ENCODE results near the gene FBXO31. TPM values are rescaled to one million over a fixed set of nuclear protein-coding genes. Genes with fewer than 3 reads are reported as not detected.

Gene FBXO31
- total RNA-seq, 1 donor from 2014 or later, result 93.3 TPM

DNA sequence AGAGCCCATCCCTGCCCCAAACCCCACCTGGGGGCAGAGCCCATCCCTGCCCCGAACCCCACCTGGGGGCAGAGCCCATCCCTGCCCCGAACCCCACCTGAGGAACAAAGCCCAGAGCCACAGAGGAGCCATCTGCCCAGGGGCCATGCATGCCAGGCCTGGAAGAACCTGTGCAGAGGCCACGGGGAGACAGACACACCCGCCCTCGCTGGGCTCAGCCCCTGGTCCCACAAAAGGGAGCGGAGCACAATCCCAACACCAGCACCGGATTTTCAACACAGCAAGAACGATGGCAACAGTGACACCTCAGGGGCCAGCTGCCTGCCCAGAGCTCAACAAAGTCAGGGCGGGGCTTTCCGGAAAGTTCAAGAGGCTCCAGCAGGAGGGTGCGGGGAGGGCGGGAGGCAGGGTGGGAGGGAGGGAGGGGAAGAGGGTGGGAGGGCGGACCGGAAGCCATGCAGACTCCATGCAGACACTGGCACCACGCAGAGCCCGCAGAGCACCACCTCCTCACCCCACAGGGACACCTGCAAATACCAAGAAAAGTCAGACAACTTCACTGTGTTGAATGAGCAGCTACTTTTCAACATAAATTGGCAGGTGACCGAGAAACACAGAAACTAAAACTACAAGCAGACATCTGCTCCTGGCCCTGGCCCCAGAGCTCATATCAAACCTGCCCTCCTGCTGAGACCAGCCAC lies 38.5 kb downstream of the FBXO31 start:
- intact Hi-C loops (cut with DNase I), result no loop called here
- H3K4me3 ChIP-seq, result no peak overlapping the region

DNA sequence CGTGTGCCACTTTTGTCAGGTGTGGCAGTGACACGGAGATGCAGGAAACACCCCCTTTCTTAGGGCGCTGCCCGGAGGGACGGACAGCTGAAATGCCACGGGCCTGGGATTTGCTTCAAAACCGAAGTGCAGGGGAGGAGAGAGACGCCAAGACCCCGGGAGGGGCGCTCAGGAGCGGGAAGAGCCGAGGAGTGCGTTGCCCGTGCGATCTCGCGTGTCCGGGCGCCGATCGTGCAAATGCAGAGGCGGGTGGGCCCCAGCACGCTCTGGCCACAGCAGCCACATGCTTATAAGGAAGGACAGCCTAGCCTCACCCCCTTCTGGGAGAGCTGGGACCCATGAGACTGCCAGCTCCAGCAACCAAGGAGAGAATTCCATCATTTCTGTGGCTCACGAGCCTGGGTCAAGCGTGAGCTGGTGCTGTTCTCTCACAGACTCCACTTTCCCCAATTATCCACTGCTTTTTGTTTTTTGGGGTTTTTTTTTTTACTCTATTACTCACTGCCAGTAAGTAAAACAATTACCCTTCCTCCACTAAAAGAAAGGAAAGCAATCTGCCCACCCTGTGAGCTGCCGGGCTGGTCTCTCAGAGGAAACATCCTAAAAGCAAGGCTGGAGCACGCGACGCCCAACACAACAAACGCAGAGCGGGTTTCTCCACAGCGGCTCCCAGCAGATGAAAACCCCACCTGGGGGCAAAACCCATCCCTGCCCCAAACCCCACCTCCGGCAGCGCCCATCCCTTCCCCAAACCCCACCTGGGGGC lies 39.2 kb downstream of the FBXO31 start:
- H3K9me3 ChIP-seq, result no peaks in the 10 kb centered on the region
- peaks cover 0 to 58% of the 10 kb centered on the region in 2 donors for H3K36me3 ChIP-seq
- H3K27me3 ChIP-seq, result no peaks in the 10 kb centered on the region
- H3K4me1 ChIP-seq, result peaks cover 16% of the 10 kb centered on the region
- peak overlapping the region; percentile 67 for H3K27ac ChIP-seq
- H3K4me3 ChIP-seq, result no peak overlapping the region
- no peak for DNase-seq (ENCODE audit: extremely low spot score in 2 of 2)
- intact Hi-C loops (cut with DNase I), result no loop called here
- TF ChIP-seq, protein P1, sequence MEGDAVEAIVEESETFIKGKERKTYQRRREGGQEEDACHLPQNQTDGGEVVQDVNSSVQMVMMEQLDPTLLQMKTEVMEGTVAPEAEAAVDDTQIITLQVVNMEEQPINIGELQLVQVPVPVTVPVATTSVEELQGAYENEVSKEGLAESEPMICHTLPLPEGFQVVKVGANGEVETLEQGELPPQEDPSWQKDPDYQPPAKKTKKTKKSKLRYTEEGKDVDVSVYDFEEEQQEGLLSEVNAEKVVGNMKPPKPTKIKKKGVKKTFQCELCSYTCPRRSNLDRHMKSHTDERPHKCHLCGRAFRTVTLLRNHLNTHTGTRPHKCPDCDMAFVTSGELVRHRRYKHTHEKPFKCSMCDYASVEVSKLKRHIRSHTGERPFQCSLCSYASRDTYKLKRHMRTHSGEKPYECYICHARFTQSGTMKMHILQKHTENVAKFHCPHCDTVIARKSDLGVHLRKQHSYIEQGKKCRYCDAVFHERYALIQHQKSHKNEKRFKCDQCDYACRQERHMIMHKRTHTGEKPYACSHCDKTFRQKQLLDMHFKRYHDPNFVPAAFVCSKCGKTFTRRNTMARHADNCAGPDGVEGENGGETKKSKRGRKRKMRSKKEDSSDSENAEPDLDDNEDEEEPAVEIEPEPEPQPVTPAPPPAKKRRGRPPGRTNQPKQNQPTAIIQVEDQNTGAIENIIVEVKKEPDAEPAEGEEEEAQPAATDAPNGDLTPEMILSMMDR (IDR thresholded peaks at IDR 0.05), result no peak
- TF ChIP-seq POLR2A (IDR thresholded peaks at IDR 0.05), result no peak
- no peak for TF ChIP-seq POLR2AphosphoS5 (IDR thresholded peaks at IDR 0.05; ENCODE audit: insufficient read depth in 1 of 2, low read depth in 1 of 2)

More for the DNA sequence above, 38.5 kb downstream of the FBXO31 start:
- DNase-seq (ENCODE audit: extremely low spot score in 2 of 2), result no peak
- no peaks in the 10 kb centered on the region for H3K27me3 ChIP-seq
- no peaks in the 10 kb centered on the region for H3K9me3 ChIP-seq
- H3K27ac ChIP-seq, result peak overlapping the region; percentile 67
- TF ChIP-seq POLR2A (IDR thresholded peaks at IDR 0.05) (no peak), POLR2AphosphoS5 (IDR thresholded peaks at IDR 0.05; ENCODE audit: insufficient read depth in 1 of 2, low read depth in 1 of 2) (no peak)
- TF ChIP-seq, protein P1 (IDR thresholded peaks at IDR 0.05), result no peak
- H3K4me1 ChIP-seq, result peaks cover 21% of the 10 kb centered on the region
- H3K36me3 ChIP-seq, result peaks cover 0 to 51% of the 10 kb centered on the region in 2 donors

DNA sequence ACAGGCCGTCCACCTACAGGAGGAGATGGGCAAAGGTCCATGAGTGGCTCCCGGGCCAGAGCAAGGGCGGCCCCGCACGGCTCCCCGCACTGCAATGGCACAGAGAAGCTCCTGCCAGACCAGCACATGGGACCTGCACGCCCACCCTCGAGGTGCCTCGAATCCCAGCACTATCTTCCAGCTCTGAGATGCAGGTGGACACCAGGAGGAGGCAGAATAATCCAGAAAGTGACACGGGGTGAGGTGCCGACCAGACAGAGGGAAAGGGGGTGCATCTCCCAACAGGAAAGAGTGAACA lies 39.9 kb downstream of the FBXO31 start:
- no peak overlapping the region for H3K27ac ChIP-seq
- peaks cover 0 to 58% of the 10 kb centered on the region in 2 donors for H3K36me3 ChIP-seq
- H3K4me3 ChIP-seq, result no peak overlapping the region
- intact Hi-C loops (cut with DNase I), result no loop called here
- no peaks in the 10 kb centered on the region for H3K9me3 ChIP-seq
- TF ChIP-seq POLR2AphosphoS5 (IDR thresholded peaks at IDR 0.05; ENCODE audit: insufficient read depth in 1 of 2, low read depth in 1 of 2) (no peak), POLR2A (IDR thresholded peaks at IDR 0.05) (no peak)
- TF ChIP-seq, protein P1 (IDR thresholded peaks at IDR 0.05), result no peak
- DNase-seq (ENCODE audit: extremely low spot score in 2 of 2), result no peak
- no peaks in the 10 kb centered on the region for H3K27me3 ChIP-seq
- peaks cover 16% of the 10 kb centered on the region for H3K4me1 ChIP-seq

DNA sequence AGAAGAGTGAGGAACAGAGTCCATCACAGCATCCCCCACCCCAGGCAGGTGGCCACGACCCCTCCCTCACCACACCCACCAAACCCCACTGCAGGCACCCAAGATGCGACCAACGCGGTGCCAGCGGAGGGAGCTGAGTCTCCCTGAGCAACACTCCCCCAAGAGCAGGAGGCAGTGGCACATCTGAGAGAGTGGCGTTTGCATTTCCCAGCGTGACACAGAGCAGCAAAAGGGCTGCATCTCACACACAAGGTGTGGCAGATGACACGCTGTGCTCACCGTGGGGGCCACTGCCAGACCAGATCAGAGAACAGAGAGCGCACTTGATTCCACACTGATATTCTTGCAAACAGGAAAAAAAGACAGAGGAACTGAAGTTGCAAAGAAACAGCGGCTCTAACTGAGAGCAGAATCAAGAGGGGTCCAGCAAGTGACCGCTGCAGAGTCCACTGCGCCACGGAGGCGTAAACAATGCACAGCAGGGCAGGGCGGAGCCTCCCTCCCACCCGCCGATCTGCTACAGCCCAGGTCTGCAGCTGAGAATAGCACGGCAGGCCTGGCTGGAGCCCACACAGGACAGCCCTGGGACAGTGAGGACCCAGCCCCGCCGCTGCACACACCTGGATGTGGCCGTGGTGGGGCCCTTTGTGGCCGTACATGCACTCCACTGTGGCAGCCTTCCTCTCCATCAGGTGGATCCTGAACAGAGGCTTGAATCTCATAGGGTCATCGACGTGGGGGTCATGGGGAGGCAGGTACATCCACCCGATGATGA lies 40.4 kb downstream of the FBXO31 start:
- no peak for DNase-seq (ENCODE audit: extremely low spot score in 2 of 2)
- intact Hi-C loops (cut with DNase I), result no loop called here
- Histone ChIP-seq H3K27me3 (no peaks in the 10 kb centered on the region), H3K9me3 (no peaks in the 10 kb centered on the region), H3K4me1 (peaks cover 16% of the 10 kb centered on the region), H3K27ac (no peak overlapping the region), H3K36me3 (peaks cover 0 to 57% of the 10 kb centered on the region in 2 donors), H3K4me3 (no peak overlapping the region)
- TF ChIP-seq POLR2A (IDR thresholded peaks at IDR 0.05) (no peak), POLR2AphosphoS5 (IDR thresholded peaks at IDR 0.05; ENCODE audit: insufficient read depth in 1 of 2, low read depth in 1 of 2) (no peak)
- TF ChIP-seq, protein P1 (IDR thresholded peaks at IDR 0.05), result no peak
